ENCODE data around the gene EVPL. TPM values are rescaled to one million over a fixed set of nuclear protein-coding genes. Genes with fewer than 3 reads are reported as not detected.

Gene EVPL
- polyA plus RNA-seq, 1 experiment = not detected

DNA sequence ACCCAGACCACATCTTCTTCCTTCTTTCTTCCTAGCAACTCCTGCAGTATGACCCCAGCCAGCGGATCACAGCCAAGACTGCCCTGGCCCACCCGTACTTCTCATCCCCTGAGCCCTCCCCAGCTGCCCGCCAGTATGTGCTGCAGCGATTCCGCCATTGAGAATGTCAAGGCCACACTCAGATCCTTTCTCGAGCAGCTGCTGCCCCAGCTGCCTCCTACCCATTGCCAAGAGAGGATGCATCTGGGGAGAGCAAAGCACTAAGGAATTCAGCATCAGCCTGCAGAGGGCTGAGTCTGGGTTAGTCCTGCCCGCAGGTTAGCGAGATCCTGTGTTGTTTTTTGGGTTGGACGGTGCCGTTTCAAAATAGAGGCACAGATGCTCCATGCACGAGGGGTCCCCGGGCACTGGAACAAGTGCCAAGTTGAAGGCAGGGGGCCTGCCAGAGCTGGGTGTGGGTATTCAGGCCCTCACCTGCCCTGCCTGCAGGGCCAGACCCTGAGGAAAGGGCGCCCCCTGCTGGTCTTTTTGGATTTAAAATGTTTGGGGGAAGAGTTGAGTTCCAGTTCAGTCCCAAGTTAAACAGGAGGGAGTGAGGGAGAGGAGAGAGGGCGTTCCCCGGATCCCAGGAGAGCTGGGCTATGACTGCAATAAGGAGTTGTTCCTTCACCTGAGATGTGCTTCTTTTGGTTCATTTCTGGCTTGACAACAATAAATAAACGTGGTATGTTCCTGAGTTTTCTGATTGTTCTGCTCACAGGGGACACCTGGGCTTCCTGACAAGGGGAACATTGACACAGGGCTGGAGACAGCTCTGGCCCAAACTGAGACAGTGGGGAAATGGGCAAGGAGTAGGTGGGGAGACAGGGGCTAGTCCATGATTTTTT is 21.6 kb downstream of the EVPL start:
- DNase-seq (ENCODE audit: low read depth) = no peak
- TF ChIP-seq, protein P1, sequence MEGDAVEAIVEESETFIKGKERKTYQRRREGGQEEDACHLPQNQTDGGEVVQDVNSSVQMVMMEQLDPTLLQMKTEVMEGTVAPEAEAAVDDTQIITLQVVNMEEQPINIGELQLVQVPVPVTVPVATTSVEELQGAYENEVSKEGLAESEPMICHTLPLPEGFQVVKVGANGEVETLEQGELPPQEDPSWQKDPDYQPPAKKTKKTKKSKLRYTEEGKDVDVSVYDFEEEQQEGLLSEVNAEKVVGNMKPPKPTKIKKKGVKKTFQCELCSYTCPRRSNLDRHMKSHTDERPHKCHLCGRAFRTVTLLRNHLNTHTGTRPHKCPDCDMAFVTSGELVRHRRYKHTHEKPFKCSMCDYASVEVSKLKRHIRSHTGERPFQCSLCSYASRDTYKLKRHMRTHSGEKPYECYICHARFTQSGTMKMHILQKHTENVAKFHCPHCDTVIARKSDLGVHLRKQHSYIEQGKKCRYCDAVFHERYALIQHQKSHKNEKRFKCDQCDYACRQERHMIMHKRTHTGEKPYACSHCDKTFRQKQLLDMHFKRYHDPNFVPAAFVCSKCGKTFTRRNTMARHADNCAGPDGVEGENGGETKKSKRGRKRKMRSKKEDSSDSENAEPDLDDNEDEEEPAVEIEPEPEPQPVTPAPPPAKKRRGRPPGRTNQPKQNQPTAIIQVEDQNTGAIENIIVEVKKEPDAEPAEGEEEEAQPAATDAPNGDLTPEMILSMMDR (IDR thresholded peaks at IDR 0.05; ENCODE audit: insufficient read depth, low read depth, low read length) = peak; percentile 66
- peaks cover 5% of the 10 kb centered on the region for H3K36me3 ChIP-seq (ENCODE audit: control insufficient read depth, insufficient read depth, low read length)
- POLR2A ChIA-PET = interaction anchor here (0.7 kb wide), 1 partner anchor 21 kb away, joined by 4 read pairs; no protein-coding TSS in a partner anchor
- CTCF ChIA-PET = interaction anchor here (0.6 to 19.9 kb wide), 21 partner anchors 9 to 210 kb away, joined by 3 to 264 read pairs (median 4); partner anchors contain the start of genes FBF1 and MRPL38
- H3K27me3 ChIP-seq (ENCODE audit: control insufficient read depth, insufficient read depth, low read length) = no peaks in the 10 kb centered on the region
- no peak overlapping the region for H3K4me3 ChIP-seq (ENCODE audit: low read depth, low read length)

DNA sequence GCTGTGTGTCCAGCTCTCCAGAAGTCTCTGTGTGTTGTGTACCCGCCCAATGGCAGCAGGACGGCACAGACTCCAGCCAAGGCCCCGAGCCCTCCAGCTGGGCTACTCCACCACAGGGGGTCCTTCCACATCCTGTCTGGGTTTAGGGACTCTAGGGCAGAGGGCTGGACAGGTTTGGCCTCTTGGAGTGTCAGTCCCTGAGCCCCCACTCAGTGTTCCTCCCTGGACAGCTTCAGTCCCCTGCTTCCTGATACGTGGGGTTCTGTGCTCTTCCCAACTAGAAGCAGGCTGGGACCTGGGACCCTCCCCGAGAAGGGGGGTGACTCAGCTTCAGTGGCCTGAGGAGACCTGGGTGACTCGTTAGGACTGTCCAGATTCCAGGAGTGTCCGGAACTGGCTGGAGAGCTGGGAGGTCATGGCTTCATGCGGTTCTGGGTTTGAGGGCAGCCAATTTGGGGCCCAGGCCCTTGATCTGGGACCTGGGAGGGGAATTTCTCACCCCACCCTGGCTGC is 22.3 kb downstream of the EVPL start:
- no peak for DNase-seq (ENCODE audit: low read depth)
- H3K36me3 ChIP-seq (ENCODE audit: control insufficient read depth, insufficient read depth, low read length) = peaks cover 5% of the 10 kb centered on the region
- H3K4me3 ChIP-seq (ENCODE audit: low read depth, low read length) = no peak overlapping the region
- ChIA-PET POLR2A (no interaction called here), CTCF (interaction anchor here (0.6 to 19.9 kb wide), 21 partner anchors 8 to 124 kb away, joined by 3 to 264 read pairs (median 4); partner anchors contain the start of genes FBF1 and MRPL38)
- H3K27me3 ChIP-seq (ENCODE audit: control insufficient read depth, insufficient read depth, low read length) = no peaks in the 10 kb centered on the region
- TF ChIP-seq, protein P1 (IDR thresholded peaks at IDR 0.05; ENCODE audit: insufficient read depth, low read depth, low read length) = no peak

DNA sequence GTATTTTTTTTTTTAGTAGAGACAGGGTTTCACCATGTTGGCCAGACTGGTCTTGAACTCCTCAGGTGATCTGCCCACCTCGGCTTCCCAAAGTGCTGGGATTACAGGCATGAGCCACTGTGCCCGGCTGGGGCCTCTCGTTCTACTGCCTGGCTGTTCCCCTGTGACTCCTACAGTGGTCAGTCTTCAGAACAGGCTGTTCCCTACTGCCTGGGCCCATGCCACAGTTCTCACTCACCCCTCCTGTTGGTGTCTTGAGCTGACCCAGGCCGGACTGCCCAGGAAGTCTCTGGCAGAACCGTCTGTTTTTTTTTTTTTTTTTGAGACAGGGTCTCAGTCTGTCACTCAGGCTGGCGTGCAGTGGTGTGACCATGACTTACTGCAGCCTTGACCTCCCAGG is 23.2 kb downstream of the EVPL start:
- Histone ChIP-seq H3K27me3 (ENCODE audit: control insufficient read depth, insufficient read depth, low read length) (no peaks in the 10 kb centered on the region), H3K36me3 (ENCODE audit: control insufficient read depth, insufficient read depth, low read length) (peaks cover 5% of the 10 kb centered on the region), H3K4me3 (ENCODE audit: low read depth, low read length) (no peak overlapping the region)
- no peak for DNase-seq (ENCODE audit: low read depth)
- POLR2A ChIA-PET = no interaction called here
- TF ChIP-seq, protein P1 (IDR thresholded peaks at IDR 0.05; ENCODE audit: insufficient read depth, low read depth, low read length) = no peak
- CTCF ChIA-PET = interaction anchor here (0.6 to 19.9 kb wide), 8 partner anchors 11 to 474 kb away, joined by 3 to 264 read pairs (median 4); partner anchors contain the start of gene MRPL38

DNA sequence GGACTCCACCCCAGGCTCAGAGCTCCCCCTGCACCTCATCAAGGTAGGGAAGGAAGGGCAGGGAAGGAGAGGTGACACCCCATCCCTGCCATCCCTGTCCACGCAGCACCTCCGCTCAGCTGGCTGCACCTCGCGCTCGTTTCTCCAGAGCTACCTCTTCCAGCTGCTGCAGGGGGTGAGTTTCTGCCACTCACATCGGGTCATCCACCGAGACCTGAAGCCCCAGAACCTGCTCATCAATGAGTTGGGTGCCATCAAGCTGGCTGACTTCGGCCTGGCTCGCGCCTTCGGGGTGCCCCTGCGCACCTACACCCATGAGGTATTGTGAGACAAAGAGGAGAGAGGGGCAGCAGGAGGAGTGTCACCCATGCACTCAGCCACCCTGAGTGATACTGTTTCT is 25.0 kb downstream of the EVPL start:
- ChIA-PET POLR2A (no interaction called here), CTCF (interaction anchor here (1.0 to 19.9 kb wide), 4 partner anchors 7 to 94 kb away, joined by 3 to 264 read pairs (median 55); partner anchors contain the start of gene MRPL38)
- H3K27me3 ChIP-seq (ENCODE audit: control insufficient read depth, insufficient read depth, low read length) = no peaks in the 10 kb centered on the region
- TF ChIP-seq, protein P1 (IDR thresholded peaks at IDR 0.05; ENCODE audit: insufficient read depth, low read depth, low read length) = no peak
- peaks cover 5% of the 10 kb centered on the region for H3K36me3 ChIP-seq (ENCODE audit: control insufficient read depth, insufficient read depth, low read length)
- DNase-seq (ENCODE audit: low read depth) = no peak
- H3K4me3 ChIP-seq (ENCODE audit: low read depth, low read length) = no peak overlapping the region
